Nephron progenitor cell (in vitro differentiated cells): ENCODE data around the gene C9orf78.

Experiments used
- DNase-seq: peaks from one replicate; pipeline ENCODE4 v3.0.0; 2021
- H3K27ac Mint-ChIP-seq: 2 replicates; pipeline ENCODE4 v1.8.0; 2021; ENCODE audit warnings: mild to moderate bottlenecking, moderate library complexity, mixed read lengths
- H3K27me3 Mint-ChIP-seq: 2 replicates; pipeline ENCODE4 v1.8.0; 2021; ENCODE audit warnings: mild to moderate bottlenecking, low read depth, mixed read lengths; ENCODE audit not compliant: poor library complexity
- H3K36me3 Mint-ChIP-seq: 2 replicates; pipeline ENCODE4 v1.8.0; 2021; ENCODE audit warnings: low read depth, mixed read lengths
- H3K4me1 Mint-ChIP-seq: 2 replicates; pipeline ENCODE4 v1.8.0; 2021; ENCODE audit warnings: mixed read lengths
- H3K4me3 Mint-ChIP-seq: 2 replicates; pipeline ENCODE4 v1.8.0; 2021; ENCODE audit warnings: mild to moderate bottlenecking, moderate library complexity, mixed read lengths
- H3K9me3 Mint-ChIP-seq: 2 replicates; pipeline ENCODE4 v1.8.0; 2021; ENCODE audit warnings: mild to moderate bottlenecking, moderate library complexity, mixed read lengths
- TF ChIP-seq, protein P1 (sequence below): fragments of 200-600 bp; sonication (generic); IDR thresholded peaks from 2 replicates; pipeline ENCODE4 v1.5.0; 2021; ENCODE audit warnings: antibody characterized with exemption

The C9orf78 gene

DNA sequence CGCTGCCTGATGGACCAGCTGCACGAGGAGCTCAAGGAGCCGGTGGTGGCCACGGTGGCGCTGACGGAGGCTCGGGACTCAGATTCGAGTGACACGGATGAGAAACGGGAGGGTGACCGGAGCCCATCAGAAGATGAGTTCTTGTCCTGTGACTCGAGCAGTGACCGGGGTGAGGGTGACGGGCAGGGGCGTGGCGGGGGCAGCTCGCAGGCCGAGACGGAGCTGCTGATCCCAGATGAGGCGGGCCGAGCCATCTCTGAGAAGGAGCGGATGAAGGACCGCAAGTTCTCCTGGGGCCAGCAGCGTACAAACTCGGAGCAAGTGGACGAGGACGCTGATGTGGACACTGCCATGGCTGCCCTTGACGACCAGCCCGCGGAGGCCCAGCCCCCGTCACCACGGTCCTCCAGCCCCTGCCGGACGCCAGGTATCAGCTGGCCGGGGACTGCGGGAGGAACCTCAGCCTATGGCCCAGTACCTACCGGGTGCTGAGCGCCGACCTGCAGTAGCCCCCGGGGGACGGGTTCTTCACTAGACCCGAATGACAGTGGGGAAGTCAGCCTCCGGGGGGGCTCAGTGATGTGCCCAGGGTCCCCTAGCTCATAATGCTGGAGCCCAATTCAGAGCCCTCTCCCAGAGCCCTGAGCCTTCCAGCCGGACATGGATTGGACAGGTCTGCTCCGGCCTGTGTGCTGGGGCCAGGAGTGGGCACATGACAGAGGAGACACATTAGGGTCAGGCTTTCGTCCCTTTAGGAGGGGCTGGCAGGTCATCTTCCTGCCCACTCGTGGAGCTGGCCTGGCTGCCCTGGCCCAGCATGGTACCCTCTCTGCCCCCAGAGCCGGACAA is 33.2 kb upstream of the C9orf78 start:
- H3K27me3 Mint-ChIP-seq: peaks cover 6% of the 10 kb centered on the region
- no peaks in the 10 kb centered on the region for H3K9me3 Mint-ChIP-seq
- H3K36me3 Mint-ChIP-seq: peaks cover 29% of the 10 kb centered on the region
- H3K4me1 Mint-ChIP-seq: peaks cover 56% of the 10 kb centered on the region
- TF ChIP-seq, protein P1, sequence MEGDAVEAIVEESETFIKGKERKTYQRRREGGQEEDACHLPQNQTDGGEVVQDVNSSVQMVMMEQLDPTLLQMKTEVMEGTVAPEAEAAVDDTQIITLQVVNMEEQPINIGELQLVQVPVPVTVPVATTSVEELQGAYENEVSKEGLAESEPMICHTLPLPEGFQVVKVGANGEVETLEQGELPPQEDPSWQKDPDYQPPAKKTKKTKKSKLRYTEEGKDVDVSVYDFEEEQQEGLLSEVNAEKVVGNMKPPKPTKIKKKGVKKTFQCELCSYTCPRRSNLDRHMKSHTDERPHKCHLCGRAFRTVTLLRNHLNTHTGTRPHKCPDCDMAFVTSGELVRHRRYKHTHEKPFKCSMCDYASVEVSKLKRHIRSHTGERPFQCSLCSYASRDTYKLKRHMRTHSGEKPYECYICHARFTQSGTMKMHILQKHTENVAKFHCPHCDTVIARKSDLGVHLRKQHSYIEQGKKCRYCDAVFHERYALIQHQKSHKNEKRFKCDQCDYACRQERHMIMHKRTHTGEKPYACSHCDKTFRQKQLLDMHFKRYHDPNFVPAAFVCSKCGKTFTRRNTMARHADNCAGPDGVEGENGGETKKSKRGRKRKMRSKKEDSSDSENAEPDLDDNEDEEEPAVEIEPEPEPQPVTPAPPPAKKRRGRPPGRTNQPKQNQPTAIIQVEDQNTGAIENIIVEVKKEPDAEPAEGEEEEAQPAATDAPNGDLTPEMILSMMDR: no peak
- no peak overlapping the region for H3K27ac Mint-ChIP-seq
- no peak for DNase-seq
- no peak overlapping the region for H3K4me3 Mint-ChIP-seq

DNA sequence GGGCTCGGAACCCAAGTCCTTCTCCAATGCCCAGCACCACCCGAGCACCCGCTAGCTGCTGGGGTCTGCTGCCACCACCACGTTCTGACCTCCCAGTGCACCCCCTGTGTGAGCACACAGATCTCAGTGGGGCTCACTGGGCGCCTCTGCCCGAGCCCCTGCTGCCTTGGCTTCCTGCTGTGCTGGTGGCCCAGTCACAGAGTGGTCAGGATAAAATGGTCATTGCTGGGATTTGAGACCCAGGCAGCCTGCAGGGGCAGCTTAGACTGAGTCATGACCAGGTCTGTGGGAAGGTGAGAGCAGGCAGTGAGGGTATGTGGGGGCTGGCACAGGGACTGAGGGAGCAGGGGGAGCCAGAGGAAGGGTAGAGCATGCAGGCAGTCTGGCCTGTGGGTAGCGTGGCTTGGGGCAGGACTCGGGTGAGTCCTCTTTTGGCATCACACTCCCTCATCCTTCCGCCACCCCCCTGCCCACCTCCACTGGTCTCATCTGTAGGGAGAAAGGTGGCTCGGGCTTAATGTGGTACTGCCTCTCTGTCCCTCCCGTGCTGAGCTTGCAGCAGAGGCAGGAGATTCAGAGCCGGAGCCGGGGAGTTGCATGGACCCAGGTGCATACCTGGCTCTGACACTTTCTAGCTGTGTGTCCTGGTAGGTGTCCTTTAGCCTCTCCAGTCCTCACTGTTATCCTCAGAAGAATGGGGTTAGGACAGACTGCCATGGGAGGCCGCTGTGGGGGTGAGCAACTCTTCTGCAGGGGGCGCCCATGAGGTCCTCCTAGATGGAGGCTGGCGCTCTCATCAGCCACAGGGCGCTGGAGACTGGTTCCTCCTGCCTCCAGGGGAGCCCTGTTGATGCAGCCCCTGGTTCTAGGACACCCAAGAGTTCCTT is 32.3 kb upstream of the C9orf78 start:
- no peak overlapping the region for H3K27ac Mint-ChIP-seq
- TF ChIP-seq, protein P1: no peak
- H3K4me3 Mint-ChIP-seq: no peak overlapping the region
- H3K27me3 Mint-ChIP-seq: peaks cover 6% of the 10 kb centered on the region
- H3K4me1 Mint-ChIP-seq: peaks cover 53% of the 10 kb centered on the region
- DNase-seq: no peak
- no peaks in the 10 kb centered on the region for H3K9me3 Mint-ChIP-seq
- peaks cover 30% of the 10 kb centered on the region for H3K36me3 Mint-ChIP-seq

DNA sequence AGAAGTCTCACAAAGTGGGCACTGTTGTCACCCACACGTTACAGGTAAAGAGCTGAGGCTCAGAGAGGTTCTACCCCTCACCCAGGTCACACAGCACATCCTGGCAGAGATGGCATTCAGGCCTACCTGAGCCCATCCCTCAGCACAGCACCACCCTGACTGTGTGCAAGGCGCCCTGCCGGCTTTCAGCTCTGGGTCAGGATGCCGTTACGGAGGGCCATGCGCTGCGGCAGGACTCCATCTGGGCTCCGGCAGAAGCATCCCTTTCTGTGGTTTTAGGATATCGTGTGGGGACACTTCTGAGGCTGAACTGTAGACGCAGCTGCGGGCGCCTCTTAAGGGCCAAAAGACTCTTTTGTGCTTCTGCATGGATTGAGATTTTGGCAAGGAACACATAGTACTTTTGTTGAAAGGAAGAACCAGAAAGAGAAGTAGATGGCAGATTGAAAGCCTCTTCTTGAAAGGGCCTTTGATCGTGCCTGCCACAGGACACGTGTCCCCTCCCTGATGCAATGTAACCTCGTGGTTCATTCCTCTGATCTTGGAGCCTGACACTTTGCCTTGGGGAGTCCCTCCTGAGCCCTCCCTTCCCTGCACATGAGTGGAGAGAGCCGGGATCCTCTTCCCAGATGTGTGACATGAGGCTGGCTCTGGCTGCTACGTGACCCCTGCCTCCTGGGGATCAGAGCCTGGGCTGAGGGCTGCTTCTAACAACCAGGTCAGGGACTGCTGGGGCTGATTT is 31.5 kb upstream of the C9orf78 start:
- no peak for DNase-seq
- Mint-ChIP-seq H3K4me3 (no peak overlapping the region), H3K27ac (peak overlapping the region; percentile 58), H3K4me1 (peaks cover 52% of the 10 kb centered on the region), H3K27me3 (peaks cover 6% of the 10 kb centered on the region), H3K9me3 (no peaks in the 10 kb centered on the region), H3K36me3 (peaks cover 36% of the 10 kb centered on the region)
- TF ChIP-seq, protein P1: no peak

DNA sequence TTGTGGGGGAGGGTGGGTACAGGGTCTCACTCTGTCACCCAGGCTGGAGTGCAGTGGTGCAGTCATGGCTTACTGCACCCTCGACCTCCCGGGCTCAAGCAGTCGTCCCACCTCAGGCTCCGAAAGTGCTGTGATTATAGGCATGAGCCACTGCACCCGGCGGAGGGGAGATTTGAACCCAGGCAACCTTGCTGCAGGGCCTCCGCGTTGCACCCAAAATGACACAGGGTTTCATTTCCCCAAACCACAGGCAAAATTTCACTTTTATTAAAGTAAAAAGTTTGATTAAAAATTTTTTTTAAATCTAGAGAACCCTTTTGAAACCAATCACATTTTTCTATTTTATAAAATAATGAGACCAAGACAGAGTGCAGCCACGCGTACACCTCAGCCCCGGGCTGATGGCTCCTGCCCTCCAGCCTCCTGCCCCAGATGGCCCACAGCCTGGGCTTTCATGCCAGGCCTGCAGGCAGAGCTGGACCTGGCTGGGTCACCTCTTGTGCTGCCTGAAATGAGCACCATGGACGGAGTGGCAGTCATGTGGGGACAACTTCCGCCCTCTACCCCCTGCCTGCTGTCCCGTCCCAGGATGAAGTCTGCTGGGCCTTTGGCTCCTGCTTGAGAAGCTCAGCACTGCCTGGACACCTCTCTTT is 30.7 kb upstream of the C9orf78 start:
- H3K27me3 Mint-ChIP-seq: peaks cover 6% of the 10 kb centered on the region
- H3K27ac Mint-ChIP-seq: no peak overlapping the region
- H3K4me3 Mint-ChIP-seq: no peak overlapping the region
- TF ChIP-seq, protein P1: no peak
- no peak for DNase-seq
- H3K36me3 Mint-ChIP-seq: peaks cover 36% of the 10 kb centered on the region
- H3K9me3 Mint-ChIP-seq: no peaks in the 10 kb centered on the region
- H3K4me1 Mint-ChIP-seq: peaks cover 47% of the 10 kb centered on the region

DNA sequence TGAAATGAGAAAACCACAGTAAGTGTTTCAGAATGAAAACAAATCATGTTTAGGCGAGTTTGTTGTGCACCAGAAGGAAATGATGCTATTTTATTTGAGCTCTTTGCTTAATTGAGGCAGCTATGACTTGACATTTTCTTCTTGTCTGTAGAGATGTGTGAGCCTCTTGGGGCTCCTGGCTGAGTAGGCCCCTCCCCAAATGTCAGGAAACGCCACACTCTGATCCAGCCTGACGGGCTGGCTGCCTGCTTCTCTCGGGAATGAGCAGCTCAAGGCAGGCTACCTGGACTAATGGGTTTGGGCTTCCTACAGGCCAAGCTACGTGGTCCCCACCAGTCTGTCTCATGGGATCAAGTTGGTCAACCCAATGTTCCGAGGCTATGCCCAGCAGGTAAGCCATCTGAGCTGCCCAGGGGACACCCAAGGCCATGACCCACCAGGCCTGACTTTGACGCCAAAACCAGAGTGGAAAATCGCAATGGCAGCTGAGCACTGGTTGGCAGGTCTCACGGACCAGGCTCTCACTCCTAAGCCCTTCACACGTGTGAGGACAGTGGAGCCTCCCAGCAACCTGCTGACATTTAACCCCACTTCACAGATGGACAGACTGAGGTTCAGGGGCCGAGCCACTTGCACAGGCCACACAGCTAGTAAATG is 30.0 kb upstream of the C9orf78 start:
- H3K9me3 Mint-ChIP-seq: no peaks in the 10 kb centered on the region
- H3K27ac Mint-ChIP-seq: peak overlapping the region; percentile 25
- DNase-seq: no peak
- peaks cover 35% of the 10 kb centered on the region for H3K36me3 Mint-ChIP-seq
- peaks cover 43% of the 10 kb centered on the region for H3K4me1 Mint-ChIP-seq
- TF ChIP-seq, protein P1: no peak
- H3K4me3 Mint-ChIP-seq: no peak overlapping the region
- H3K27me3 Mint-ChIP-seq: peaks cover 6% of the 10 kb centered on the region
